Esophagus squamous epithelium (tissue), 4 donors: ENCODE measurements around the gene IL17RA.

Experiments
- CTCF ChIP-seq, 6 experiments: fragments of 450-650 bp in 4 of 6; fragments of 200-600 bp in 2 of 6; sonication (generic) in 2 of 6; IDR thresholded peaks; one replicate each; pipeline ENCODE4 v1.5.1; 2016 to 2019; ENCODE audit warnings: antibody characterized with exemption in 6 of 6, mild to moderate bottlenecking in 4 of 6, moderate library complexity in 4 of 6
- POLR2A ChIP-seq, 4 donors: fragments of 450-650 bp; IDR thresholded peaks; one replicate each; pipeline ENCODE4 v1.6.1; 2017; ENCODE audit warnings: antibody characterized with exemption in 4 of 4, mild to moderate bottlenecking in 4 of 4, moderate library complexity in 3 of 4

- TF ChIP-seq CTCF (IDR thresholded peaks at IDR 0.05) = no peak
- TF ChIP-seq POLR2A (IDR thresholded peaks at IDR 0.05) = no peak
Measured at GRCh38 chr22:17116572-17117330, 32.0 kb downstream of the IL17RA start.
